Fibroblast of mammary gland (primary cell): ENCODE measurements around the gene CDH23.

ENCODE experiments used
- DNase-seq: peaks from one replicate; pipeline ENCODE4 v3.0.0-alpha.2; 2010; ENCODE audit warnings: low read depth
- H3K4me3 ChIP-seq: 2 replicates; pipeline ENCODE4 v1.5.1; 2011; ENCODE audit warnings: low read depth, mild to moderate bottlenecking, low read length, moderate library complexity; ENCODE audit not compliant: control insufficient read depth
- CTCF ChIP-seq: conservative IDR thresholded peaks from 2 replicates; pipeline ENCODE4 v1.5.1; 2011; ENCODE audit warnings: low read depth, low read length, inconsistent platforms; ENCODE audit not compliant: control insufficient read depth, insufficient read depth

The CDH23 gene

GRCh38 chr10:71459513-71459912 lies 62.8 kb downstream of the CDH23 start:
- no peak for DNase-seq
- H3K4me3 ChIP-seq: no peak overlapping the region
- no peak for TF ChIP-seq CTCF

- no peak for TF ChIP-seq CTCF
- DNase-seq: no peak
- H3K4me3 ChIP-seq: no peak overlapping the region
Measured at GRCh38 chr10:71460615-71461014, 63.9 kb downstream of the CDH23 start.

GRCh38 chr10:71461457-71461856 lies 64.7 kb downstream of the CDH23 start:
- DNase-seq: no peak
- H3K4me3 ChIP-seq: no peak overlapping the region
- no peak for TF ChIP-seq CTCF

- DNase-seq: no peak
- no peak overlapping the region for H3K4me3 ChIP-seq
- no peak for TF ChIP-seq CTCF
Measured at GRCh38 chr10:71462062-71462935, 65.6 kb downstream of the CDH23 start.

GRCh38 chr10:71463111-71463510 lies 66.4 kb downstream of the CDH23 start:
- TF ChIP-seq CTCF: no peak
- DNase-seq: no peak
- H3K4me3 ChIP-seq: no peak overlapping the region

GRCh38 chr10:71465551-71466252 lies 69.0 kb downstream of the CDH23 start:
- DNase-seq: no peak
- no peak for TF ChIP-seq CTCF
- no peak overlapping the region for H3K4me3 ChIP-seq
